Activated CD4-positive, alpha-beta T cell treated with anti-CD3 and anti-CD28 coated beads, Interleukin-2, amount 50 U/mL, for 24 hours (primary cell): ENCODE results near the gene DOK3.

Experiments used
- DNase-seq, 2 donors: peaks; one replicate each; pipeline ENCODE4 v3.0.0-alpha.2; 2020; ENCODE audit warnings: low read depth in 1 of 2, low spot score in 1 of 2

DOK3 gene

GRCh38 chr5:177469750-177470525 lies 39.7 kb downstream of the DOK3 start:
- no peak for DNase-seq

GRCh38 chr5:177468685-177469628 lies 40.7 kb downstream of the DOK3 start:
- DNase-seq: no peak

GRCh38 chr5:177468329-177468684 lies 41.3 kb downstream of the DOK3 start:
- DNase-seq: no peak

- no peak for DNase-seq
Measured at GRCh38 chr5:177467436-177467835, 42.2 kb downstream of the DOK3 start.

- no peak for DNase-seq
Measured at GRCh38 chr5:177466861-177467260, 42.8 kb downstream of the DOK3 start.

- DNase-seq: no peak
Measured at GRCh38 chr5:177465044-177465443, 44.6 kb downstream of the DOK3 start.

- no peak for DNase-seq
Measured at GRCh38 chr5:177462021-177462670, 47.5 kb downstream of the DOK3 start.

- no peak for DNase-seq
Measured at GRCh38 chr5:177459819-177460628, 49.6 kb downstream of the DOK3 start.

- no peak for DNase-seq
Measured at GRCh38 chr5:177459357-177459756, 50.3 kb downstream of the DOK3 start.

- DNase-seq: no peak
Measured at GRCh38 chr5:177458912-177459350, 50.7 kb downstream of the DOK3 start.

GRCh38 chr5:177457852-177458681 lies 51.6 kb downstream of the DOK3 start:
- no peak for DNase-seq

GRCh38 chr5:177456976-177457851 lies 52.4 kb downstream of the DOK3 start:
- no peak for DNase-seq

- DNase-seq: no peak
Measured at GRCh38 chr5:177456591-177456964, 53.0 kb downstream of the DOK3 start.

- peak; percentile 95 for DNase-seq
Measured at GRCh38 chr5:177455661-177456590, 53.7 kb downstream of the DOK3 start.

GRCh38 chr5:177455036-177455660 lies 54.5 kb downstream of the DOK3 start:
- peak; percentile 87 to 89 for DNase-seq

GRCh38 chr5:177454397-177455035 lies 55.1 kb downstream of the DOK3 start:
- DNase-seq: peak; percentile 84 to 94

GRCh38 chr5:177453852-177454396 lies 55.7 kb downstream of the DOK3 start:
- DNase-seq: no peak
